A549 (cell line): ENCODE data around the gene POP7.

Experiments used
- CTCF ChIP-seq: fragments of >200 bp; sonication (Bioruptor Twin); formaldehyde crosslinking; IDR thresholded peaks from 3 replicates; pipeline ENCODE4 v1.5.1; 2016
- POLR2A ChIP-seq: IDR thresholded peaks from 2 replicates; pipeline ENCODE4 v1.6.1; 2012; ENCODE audit warnings: mild to moderate bottlenecking, low read length
- RCOR1 ChIP-seq: fragments of 150-350 bp; IDR thresholded peaks from 2 replicates; pipeline ENCODE4 v1.6.1; 2014; ENCODE audit warnings: antibody characterized with exemption, low read length, low read depth

DNA sequence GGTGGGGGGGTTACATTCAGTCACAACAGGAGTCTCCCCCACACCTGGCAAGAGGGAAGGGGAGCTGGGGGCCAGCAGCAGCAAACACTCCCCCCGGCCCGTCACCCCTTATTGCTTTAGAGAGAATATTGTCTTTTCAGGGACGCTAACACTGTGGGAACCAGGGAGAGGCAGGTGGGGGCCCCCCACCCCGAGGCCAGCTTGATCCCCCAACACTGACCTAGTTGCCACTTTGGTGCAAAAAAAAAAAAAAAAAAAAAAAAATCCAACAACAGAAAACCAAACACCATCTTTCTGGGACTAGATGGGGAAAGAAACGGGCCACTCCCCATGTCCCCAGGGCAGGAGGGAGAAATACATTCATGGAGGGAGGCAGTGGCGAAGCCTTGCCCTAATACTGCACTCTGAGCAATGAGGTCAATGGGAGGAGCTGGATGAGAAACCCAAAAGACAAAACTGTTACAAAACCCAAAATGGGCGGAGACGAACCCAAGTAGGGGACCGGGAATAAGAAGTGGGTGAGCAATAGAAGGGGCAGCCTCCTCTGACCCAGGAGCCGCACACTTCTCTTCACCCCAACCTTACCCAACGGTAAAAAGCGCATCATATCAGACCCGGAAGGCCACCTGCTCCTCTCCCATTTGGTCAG is 25.9 kb upstream of the POP7 start:
- TF ChIP-seq POLR2A: no peak
- no peak for TF ChIP-seq CTCF
- no peak for TF ChIP-seq RCOR1
